HG03045 (cell line): ENCODE measurements around the gene GALNT2.

Experiments
- ATAC-seq: cut with Tn5 transposase; IDR thresholded peaks from one replicate; pipeline ENCODE4 v1.9.1; 2021; ENCODE audit warnings: mild to moderate bottlenecking, moderate library complexity; ENCODE audit not compliant: unreplicated experiment

The GALNT2 gene

DNA sequence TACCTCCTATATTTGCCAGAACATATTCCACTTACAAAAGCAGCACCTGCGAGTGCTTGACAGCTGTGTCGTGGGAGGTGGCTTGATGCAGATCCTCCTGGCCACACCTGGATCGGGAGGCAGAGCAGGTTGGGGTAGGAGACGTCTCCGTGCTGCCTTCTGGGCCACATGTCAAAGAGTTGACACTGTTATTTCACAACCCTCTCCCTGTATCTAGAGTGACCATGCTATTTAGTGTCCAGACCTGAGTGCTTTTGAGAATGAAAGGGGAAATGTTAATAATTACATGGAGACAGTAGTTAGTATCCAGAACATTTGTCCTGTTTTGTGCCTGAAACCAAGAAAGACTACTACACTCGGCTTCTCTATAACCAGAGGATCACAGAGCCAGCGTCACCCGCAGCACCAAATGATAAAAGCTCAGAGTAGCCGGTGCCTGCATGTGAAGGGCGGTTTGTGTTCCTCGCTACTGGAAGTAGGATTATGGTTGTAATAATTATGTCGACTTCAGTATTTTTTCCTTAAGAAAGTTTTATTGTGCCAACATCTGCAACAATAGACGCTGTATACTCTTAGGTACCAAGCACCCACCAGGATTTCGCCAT, 77.1 kb downstream of the GALNT2 start:
- ATAC-seq: no peak

DNA sequence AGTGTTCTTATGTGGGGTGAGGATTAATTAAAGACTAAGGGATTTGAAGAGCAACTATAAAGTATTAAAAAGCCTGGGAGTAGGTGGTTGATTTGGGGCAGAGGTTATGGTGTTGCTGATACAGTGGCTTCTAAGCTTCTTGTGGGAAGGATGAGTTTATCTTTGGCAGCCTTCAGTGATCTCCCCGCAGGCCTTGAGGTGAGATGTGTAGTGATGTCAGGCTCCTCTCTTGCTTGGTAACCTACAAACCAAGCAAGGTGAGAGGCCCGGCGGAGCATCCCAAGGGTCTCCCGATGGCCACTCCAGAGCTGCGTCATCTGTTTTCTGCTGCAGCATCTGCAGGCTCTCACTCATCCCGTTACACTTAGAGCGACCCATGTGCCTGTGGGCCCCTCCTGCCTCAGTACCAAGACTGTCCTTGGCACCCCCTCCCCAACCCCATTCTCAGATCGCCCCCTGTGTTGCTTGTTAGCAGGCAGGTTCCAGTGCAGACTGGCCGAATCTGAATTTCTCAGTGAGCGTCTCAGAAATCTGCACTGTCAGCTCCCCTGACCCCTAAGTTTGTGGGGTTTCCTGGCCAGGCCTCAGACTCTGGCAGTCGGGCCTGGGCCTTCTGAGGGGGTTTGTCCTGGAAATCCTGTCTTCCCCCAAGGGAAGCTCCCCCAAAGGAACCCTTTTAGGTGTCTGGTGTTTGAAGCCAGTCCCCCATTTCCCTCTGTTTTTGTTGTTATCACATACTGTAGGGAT, 77.9 kb downstream of the GALNT2 start:
- ATAC-seq: no peak

DNA sequence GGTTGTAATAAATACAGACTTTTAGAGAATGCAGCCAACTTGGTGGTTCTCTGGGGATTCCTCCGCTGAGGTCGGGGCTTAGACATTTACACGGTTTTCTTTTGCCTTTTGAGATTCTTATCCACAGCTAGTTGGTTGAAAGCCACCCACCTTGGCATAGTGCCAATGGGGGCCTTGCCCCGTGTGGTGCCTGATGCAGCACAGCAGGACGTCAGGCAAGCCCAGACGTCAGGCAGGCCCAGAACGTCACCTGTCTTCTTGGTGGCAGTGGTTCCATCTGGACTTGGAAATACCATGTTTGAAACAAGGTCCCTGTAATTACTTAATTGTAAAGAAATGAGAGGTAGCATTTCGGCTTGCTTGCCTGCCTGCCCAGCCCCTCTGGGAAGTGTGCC, 78.5 kb downstream of the GALNT2 start:
- no peak for ATAC-seq

DNA sequence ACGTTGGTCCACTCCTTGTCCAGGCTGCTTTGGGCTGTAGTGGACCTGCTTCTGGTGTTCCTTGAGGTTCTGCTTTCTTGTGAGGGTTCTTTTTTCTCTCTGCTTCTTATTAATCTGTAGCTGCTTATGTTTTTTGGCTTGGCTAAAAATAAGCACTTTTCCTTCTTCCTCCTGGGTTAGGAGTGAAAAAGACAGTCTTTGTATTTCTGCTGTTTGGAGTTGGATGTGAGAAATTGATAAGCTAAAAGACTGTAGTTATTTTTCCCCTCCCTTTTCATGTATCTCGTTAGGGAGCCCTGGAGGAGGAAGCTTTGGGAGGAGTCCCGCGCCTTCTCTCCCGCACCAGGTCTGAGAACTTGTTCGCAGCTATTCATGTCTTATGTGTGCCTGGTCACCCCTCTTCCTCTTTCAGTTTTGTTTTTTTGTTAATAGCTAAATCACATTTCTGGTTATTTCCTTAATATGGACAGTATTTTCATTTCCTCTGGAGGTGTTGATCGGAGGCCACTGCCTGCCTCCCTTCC, 79.0 kb downstream of the GALNT2 start:
- no peak for ATAC-seq

DNA sequence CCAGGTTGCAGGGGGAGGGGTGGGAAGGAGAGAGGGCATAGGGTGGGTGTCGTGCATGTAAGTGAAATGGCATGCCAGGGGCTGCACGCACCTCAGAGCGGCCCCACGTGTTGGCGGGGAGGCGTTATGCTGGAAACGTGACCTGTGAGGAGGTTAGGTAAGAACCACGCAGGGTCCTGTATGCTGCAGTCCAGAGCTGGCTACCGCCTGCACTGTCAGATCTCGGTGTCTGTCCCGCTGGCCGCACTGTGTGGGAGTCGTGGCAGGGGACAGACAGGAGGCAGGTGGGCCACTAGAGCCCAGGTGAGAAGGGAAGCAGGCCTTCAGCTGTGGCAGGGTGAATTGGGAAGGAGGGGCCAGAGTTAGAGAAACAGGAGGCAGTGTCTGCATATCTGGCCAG, 79.7 kb downstream of the GALNT2 start:
- ATAC-seq: no peak

DNA sequence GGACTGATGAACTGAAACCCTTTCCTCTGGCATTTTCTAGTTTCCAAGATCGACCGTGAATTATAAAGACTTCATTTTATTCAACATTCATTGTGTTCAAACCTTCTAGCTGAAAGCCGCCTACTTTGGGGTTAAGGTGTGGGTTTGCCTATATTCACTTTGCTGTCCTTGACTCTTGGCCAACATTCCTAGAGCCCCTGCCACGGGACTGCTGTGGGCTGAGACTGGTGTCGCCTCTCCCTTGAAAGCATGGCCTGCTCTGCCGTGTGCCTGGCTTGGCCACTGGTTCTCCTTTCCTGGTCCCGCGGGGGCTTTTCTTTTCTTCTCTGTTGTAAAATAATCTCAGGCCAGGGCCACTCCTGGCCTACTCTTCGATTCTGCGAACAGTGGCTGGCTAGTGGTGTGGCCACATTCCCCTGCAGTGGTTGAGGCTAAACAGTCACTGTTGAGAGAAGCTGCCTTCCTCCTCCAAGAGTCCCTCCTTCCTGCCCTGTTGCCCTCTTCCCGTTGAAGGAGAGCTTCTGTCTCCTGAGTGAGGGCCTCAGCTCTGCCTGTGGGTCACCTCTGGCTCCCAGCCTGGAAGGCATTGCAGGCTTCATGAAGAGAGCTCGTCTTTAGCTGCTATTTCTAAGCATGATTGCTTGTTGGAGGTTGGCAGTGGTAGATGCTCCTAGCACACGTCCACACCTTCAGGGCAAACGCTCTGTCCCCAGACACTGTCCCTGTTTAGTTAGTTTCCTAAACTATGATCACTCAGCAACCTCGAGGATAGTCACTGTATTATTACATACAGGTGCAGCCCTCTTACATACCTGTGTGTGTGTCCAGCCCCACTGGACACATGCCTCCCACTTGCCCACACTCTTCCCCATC, 80.5 kb downstream of the GALNT2 start:
- no peak for ATAC-seq

DNA sequence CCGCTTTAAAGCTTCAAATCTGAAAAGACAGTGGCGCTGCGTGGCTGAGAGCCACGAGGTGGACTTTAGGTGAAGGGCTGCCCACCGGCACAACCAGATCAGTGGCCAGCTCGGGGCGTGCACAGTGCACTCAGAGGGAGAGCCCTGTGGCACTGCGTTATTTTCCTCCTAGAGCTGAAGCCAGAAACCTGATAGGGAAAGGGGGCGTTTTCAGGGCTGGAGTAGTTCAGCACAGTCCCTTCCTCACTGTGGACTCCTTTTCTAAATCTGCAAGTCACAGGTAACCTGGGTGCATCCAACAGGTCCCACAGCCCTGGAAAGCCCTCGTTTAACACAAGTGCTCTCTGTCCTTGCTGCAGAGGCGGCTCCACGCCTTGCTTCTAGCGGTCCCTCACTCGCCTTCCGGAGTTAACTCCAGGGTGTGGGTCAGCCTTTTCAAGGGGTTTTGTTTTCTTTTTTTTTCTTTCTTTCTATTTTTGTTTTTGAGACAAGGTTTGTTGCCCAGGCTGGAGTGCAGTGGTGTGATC, 81.2 kb downstream of the GALNT2 start:
- ATAC-seq: no peak

DNA sequence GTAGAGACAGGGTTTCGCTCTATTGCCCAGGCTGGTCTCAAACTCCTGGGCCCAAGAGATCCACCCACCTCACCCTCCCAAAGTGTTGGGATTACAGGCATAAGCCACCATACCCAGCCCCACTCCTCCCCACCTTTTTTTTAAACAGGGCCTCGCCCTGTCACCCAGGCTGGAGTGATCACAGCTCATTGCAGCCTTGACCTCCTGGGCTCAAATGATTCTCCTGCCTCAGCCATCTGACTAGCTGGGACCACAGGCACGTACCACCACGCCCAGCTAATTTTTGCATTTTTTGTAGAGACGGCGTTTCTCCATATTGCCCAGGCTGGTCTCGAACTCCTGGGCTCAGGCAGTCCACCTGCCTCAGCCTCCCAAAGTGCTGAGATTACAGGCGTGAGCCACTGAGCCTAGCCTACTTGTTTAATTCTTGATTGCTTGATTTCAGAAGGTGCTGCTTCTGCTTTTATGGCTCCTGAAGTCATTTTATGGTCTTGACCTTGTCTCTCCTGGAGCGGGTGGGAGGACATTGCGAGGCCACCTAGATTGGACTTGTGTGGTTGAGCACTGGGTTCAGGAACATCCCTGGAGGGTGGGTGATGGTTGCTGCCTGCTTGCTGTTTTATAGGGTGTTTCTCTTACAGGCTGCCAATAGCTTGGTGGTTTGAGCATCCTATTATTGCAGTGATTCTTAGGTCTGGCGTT, 81.9 kb downstream of the GALNT2 start:
- ATAC-seq: no peak

DNA sequence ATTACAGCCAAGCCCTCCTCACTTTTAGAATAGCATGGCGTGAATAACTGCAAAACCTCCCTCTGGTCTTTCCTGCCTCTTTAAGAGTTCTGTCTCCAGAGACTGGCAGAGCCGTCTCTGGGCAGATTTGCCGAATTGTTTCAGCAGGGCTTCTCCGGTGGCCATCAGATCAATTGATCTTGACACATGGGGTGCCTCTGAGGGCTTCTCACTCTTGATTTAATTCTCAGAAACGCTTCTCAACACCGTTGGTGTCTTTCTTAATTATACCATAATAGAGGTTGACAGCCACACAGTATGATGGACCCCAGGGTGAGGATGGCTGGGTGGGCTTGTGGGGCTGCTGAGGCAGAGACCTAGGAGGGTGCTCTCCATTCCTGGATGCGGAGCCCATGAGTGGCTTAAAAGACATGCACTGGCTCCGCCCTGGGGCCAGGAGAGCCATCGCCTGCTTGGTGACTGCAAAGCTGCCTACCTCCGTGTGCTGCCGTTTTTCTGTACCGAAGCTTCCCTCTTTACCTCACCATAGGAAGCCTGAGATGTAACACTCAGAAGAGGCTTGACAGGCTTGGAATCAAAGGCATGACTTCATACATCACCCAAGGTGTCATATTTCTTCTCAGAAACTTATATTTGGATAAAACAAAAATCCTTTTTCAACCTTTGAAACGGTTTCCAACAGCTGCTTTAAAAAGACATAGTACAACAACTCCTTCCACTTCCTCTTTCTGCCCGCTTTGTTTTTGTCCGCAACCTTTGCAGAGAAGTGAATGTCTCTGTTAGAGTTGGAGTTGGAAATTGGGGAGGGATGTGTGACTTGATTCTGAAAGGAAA, 82.9 kb downstream of the GALNT2 start:
- peak; percentile 67 for ATAC-seq

DNA sequence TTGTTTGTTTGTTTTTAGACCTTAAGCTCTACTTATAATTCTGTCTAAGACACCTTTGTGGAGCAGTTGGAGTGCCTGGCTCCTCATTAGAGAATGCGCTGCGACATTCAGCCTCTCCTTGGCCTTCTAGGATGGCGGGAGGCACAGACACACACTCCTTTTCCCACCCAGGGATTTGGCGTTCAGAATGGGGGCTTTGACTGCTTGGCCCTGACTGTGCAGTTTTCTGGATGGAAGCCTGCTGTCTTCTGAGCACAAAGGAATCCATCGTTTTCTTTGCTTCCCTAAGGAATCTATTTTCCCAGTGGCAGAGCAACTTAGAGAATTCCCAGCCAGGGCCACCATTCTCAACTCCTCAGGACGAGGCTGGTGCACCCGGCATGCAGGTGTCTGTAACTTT, 83.6 kb downstream of the GALNT2 start:
- ATAC-seq: no peak

DNA sequence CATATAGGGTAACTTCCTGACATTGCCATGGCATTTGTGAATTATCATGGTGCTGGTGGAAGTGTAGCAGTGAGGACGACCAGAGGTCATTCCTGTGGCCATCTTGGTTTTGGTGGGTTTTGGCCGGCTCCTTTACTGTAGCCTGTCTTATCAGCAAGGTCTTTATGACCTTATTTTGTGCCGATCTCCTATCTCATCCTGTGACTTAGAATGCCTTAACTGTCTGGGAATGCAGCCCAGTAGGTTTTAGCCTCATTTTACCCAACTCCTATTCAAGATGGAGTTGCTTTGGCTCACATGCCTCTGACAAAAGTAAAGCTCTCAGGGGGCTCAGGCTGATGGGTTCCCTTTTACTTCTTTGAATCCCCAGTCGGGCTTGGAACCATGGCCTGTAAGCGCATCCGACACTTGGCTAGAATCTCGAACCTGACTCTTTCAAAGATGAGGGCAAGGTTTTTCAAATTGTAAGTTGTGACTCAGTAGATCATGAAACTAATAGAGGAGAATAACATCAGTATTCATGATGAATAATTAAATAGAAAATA, 85.0 kb downstream of the GALNT2 start:
- no peak for ATAC-seq

DNA sequence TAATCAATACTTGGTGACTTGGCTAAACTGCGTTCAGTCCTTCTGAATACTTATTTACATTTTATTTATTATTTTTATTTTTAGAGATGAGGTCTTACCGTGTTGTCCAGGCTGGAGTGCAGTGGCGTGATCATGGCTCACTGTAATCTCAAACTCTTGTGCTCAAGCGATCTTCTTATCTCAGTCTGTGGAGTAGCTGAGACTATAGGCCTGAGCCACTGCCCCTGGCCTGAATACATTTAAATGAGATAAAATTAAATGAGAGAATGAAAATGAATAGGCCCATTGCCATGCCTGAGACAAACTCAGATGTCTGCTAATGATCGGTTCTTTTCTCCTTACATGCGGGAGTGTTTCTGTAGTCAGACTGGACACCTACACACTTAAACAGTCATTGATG, 86.0 kb downstream of the GALNT2 start:
- ATAC-seq: no peak

DNA sequence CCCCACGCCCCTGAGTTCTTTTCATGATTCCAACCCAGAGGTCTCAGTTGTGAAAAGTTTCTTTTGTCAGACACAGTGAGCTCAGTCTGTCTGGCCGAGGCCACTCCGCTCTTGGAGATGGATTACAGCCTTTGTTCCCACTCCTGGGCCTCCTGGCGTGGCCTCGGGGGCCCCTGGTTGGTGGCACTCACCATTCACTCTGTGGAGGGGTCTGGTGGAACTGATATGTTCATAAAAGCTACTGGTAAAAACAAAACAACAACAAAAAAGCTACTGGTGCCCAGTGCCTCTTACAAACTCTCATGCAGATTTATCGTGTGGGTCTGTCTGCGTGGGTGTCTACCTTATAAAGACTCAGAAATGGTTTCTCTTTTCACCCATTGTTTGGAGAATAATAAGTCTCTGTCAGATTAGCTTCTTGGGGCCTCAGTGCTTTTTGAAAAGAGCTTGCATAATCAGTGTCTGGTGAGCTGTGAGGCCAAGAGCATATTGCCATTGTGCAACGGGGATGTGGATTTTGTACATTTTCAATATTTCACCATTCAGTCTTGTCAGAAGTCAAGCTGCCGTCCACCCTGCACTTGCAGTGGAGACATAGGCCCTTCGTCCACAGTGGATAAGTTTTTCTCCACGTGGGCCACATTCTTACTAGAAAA, 86.7 kb downstream of the GALNT2 start:
- no peak for ATAC-seq

DNA sequence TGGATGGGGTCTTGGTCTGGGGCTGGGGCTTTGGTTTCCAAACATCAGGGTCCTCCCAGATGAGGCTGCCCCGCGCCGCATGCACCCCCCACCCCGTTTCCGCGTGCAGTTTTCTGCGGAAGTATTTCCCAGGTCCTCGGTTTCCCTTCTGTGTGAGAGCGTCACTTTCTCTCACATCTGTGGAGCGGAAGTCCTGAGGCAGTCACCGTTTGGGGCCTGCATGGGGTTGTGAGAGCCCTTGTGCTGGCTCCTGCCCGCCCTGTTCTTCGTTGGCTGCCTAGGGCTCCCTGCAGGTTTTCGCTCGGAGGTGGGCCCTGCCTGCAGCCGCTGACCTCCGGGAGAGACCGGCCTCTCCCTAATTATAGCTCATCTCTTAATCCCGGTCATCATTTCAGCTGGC, 88.0 kb downstream of the GALNT2 start:
- no peak for ATAC-seq

DNA sequence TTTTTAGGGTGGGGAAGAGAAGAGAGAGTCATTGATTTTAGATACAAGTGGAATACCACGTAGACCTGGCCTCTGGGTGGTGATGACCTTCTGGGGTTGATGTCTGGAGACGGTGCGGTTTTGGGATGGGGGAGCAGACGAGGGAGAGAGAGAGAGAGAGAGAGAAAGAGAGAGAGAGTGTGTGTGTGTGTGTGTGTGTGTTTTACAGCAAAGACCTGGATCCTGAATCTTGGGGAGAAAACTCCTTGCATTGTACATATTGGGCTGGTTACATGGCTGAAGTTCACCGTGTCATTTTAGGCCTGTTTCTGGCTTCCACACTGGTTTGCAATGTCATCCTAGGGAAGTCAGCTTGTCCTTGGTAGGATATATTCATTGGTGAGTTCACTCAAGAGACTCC, 89.0 kb downstream of the GALNT2 start:
- ATAC-seq: no peak

DNA sequence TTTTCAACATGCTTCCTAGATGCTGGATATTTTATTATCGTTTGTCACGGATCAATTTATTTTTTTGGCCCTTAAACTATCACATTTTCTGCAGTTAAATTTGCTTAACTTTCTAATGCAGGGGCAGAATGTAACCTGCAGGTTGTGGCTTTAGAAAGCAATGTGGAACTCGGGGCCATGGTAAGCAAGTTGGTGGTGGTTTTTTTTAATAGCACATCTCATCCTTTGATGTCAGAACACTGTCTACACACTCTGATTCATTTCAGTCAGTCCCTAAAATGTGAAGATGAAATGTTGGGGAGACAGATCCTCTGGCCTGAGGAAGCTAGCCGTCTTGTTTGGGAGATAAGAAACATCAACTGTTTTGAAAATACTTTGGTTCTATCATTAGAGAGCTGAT, 89.5 kb downstream of the GALNT2 start:
- no peak for ATAC-seq

DNA sequence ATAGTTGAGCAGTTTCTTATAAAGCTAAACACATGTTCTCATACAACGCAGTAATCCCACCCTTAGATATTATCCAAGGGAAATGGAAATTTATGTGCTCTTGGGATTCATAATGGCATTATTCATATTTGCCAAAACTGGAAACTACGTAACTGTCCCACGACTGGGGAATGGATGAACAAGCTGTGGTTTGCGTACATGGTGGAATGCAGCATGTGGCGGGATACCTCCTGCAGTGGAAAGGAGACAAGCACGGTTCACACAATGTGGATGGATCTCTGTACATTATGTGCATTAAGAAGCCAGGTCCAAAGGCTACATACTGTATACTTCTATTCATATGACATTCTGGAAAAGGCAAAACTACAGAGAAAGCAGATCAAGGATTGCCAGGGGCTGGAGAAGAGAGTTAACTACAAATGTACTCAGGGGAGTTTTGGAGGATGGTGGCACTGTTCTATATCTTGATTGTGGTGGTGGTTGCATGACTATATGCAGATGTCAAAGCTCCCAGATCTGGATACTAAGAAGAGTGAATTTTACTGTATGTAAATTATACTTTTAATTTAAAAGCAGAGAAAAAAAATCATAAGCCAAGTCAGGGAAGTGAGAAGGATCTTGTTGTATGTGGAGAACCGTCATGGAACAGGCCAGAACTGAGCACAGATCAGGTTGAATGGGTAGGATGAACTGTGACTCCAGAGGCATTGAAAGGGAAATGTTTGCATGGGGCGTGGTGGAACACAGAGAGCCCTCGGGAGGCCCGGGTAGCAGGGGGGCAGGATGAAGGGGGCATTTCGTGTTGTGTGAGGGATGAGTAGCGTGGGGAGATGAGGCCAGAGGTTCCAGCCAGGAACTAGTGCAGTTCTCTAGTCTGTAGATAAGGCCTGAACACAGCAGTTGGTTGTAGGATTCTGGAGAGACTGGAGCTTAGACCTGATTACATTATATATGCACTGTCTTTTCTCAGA, 90.7 kb downstream of the GALNT2 start:
- ATAC-seq: no peak
